GM18505 (cell line): ENCODE data around the gene CCNYL1.

Experiments
- ATAC-seq: cut with Tn5 transposase; IDR thresholded peaks from one replicate; pipeline ENCODE4 v1.9.1; 2021; ENCODE audit not compliant: unreplicated experiment
- POLR2A ChIP-seq: IDR thresholded peaks from 4 replicates; pipeline ENCODE4 v1.6.1; 2011; ENCODE audit warnings: borderline replicate concordance; ENCODE audit not compliant: insufficient read depth, insufficient read length; ENCODE audit errors: extremely low read depth

The CCNYL1 gene

GRCh38 chr2:207710814-207711740 is at the start of gene CCNYL1:
Gene CCNYL1 (plus strand): TSS chr2:207711640. CDS start chr2:207711897, 257 bp downstream.
- peak; percentile 73 for TF ChIP-seq POLR2A
- ATAC-seq = peak; percentile 98

GRCh38 chr2:207662203-207662602 is 49.2 kb upstream of the CCNYL1 start:
- TF ChIP-seq POLR2A = peak; percentile 55
- ATAC-seq = peak; percentile 89

- no peak for ATAC-seq
- TF ChIP-seq POLR2A = no peak
These were observed 47.4 kb upstream of the CCNYL1 start for GRCh38 chr2:207663870-207664545.

GRCh38 chr2:207670887-207671286 is 40.6 kb upstream of the CCNYL1 start:
- ATAC-seq = no peak
- TF ChIP-seq POLR2A = no peak

- TF ChIP-seq POLR2A = no peak
- no peak for ATAC-seq
These were observed 38.0 kb upstream of the CCNYL1 start for GRCh38 chr2:207673431-207673830.

- ATAC-seq = no peak
- no peak for TF ChIP-seq POLR2A
These were observed 37.1 kb upstream of the CCNYL1 start for GRCh38 chr2:207674266-207674774.

- no peak for ATAC-seq
- TF ChIP-seq POLR2A = no peak
These were observed 36.6 kb upstream of the CCNYL1 start for GRCh38 chr2:207674826-207675225.

GRCh38 chr2:207676827-207677354 is 34.5 kb upstream of the CCNYL1 start:
- TF ChIP-seq POLR2A = no peak
- ATAC-seq = peak; percentile 66

- TF ChIP-seq POLR2A = no peak
- no peak for ATAC-seq
These were observed 30.0 kb upstream of the CCNYL1 start for GRCh38 chr2:207681431-207681830.

- no peak for TF ChIP-seq POLR2A
- ATAC-seq = no peak
These were observed 28.9 kb upstream of the CCNYL1 start for GRCh38 chr2:207682557-207682956.

- ATAC-seq = no peak
These were observed 28.0 kb upstream of the CCNYL1 start for GRCh38 chr2:207683438-207683837.

GRCh38 chr2:207683879-207684627 is 27.4 kb upstream of the CCNYL1 start:
- no peak for ATAC-seq
- TF ChIP-seq POLR2A = no peak

More at GRCh38 chr2:207683438-207683837, 28.0 kb upstream of the CCNYL1 start:
- no peak for TF ChIP-seq POLR2A

GRCh38 chr2:207686812-207687211 is 24.6 kb upstream of the CCNYL1 start:
- ATAC-seq = no peak

More at GRCh38 chr2:207686812-207687211, 24.6 kb upstream of the CCNYL1 start:
- no peak for TF ChIP-seq POLR2A
